Ishikawa (cell line): ENCODE measurements around the gene KCTD5.

Experiments used
- CEBPB ChIP-seq: IDR thresholded peaks from 2 replicates; pipeline ENCODE4 v1.6.1; 2012
- CREB1 ChIP-seq: IDR thresholded peaks from 2 replicates; pipeline ENCODE4 v1.6.1; 2012; ENCODE audit warnings: low read depth
- EGR1 ChIP-seq: IDR thresholded peaks from 2 replicates; pipeline ENCODE4 v1.6.1; 2012
- EP300 ChIP-seq: IDR thresholded peaks from 2 replicates; pipeline ENCODE4 v1.6.1; 2012; ENCODE audit warnings: borderline replicate concordance
- FOXM1 ChIP-seq: IDR thresholded peaks from 2 replicates; pipeline ENCODE4 v1.6.1; 2012; ENCODE audit warnings: low read depth, borderline replicate concordance
- NFIC ChIP-seq: IDR thresholded peaks from 2 replicates; pipeline ENCODE4 v1.6.1; 2012
- RAD21 ChIP-seq: IDR thresholded peaks from 2 replicates; pipeline ENCODE4 v1.6.1; 2012; ENCODE audit warnings: low read depth
- TAF1 ChIP-seq: IDR thresholded peaks from 2 replicates; pipeline ENCODE4 v1.6.1; 2012; ENCODE audit warnings: low read depth, mild to moderate bottlenecking
- TCF12 ChIP-seq: IDR thresholded peaks from 2 replicates; pipeline ENCODE4 v1.6.1; 2012; ENCODE audit warnings: low read depth
- TEAD4 ChIP-seq: IDR thresholded peaks from 2 replicates; pipeline ENCODE4 v1.6.1; 2012
- YY1 ChIP-seq: IDR thresholded peaks from 2 replicates; pipeline ENCODE4 v1.6.1; 2012; ENCODE audit warnings: low read depth
- ZBTB7A ChIP-seq: IDR thresholded peaks from 2 replicates; pipeline ENCODE4 v1.6.1; 2012; ENCODE audit warnings: low read depth
- TF ChIP-seq, protein P1 (sequence below): IDR thresholded peaks from 2 replicates; pipeline ENCODE4 v1.6.1; 2012; ENCODE audit warnings: low read depth, mild to moderate bottlenecking
- TF ChIP-seq, protein P2 (sequence below): IDR thresholded peaks from 2 replicates; pipeline ENCODE4 v1.6.1; 2012
- TF ChIP-seq, protein P3 (sequence below): IDR thresholded peaks from 2 replicates; pipeline ENCODE4 v1.6.1; 2012

KCTD5 gene

DNA sequence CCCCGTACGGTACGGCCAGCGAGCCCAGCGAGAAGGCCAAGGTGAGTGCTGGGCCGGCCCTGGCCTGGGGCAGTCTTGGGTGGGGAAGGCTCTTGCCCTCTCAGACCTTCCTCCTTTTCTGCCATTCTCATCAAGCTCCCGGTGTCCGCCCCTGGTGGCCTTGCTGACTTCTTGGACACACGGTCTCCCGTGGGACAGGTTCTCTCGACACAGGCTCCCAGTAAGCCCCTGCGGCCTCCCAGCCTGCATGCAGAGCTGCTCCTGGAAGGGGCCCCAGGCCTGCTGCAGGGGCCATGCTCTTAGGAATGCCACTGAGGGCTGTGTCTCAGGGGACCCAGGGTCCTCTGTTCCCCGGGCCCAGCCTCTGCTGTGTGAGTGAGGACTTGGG is 20.1 kb downstream of the KCTD5 start:
- TF ChIP-seq, protein P1, sequence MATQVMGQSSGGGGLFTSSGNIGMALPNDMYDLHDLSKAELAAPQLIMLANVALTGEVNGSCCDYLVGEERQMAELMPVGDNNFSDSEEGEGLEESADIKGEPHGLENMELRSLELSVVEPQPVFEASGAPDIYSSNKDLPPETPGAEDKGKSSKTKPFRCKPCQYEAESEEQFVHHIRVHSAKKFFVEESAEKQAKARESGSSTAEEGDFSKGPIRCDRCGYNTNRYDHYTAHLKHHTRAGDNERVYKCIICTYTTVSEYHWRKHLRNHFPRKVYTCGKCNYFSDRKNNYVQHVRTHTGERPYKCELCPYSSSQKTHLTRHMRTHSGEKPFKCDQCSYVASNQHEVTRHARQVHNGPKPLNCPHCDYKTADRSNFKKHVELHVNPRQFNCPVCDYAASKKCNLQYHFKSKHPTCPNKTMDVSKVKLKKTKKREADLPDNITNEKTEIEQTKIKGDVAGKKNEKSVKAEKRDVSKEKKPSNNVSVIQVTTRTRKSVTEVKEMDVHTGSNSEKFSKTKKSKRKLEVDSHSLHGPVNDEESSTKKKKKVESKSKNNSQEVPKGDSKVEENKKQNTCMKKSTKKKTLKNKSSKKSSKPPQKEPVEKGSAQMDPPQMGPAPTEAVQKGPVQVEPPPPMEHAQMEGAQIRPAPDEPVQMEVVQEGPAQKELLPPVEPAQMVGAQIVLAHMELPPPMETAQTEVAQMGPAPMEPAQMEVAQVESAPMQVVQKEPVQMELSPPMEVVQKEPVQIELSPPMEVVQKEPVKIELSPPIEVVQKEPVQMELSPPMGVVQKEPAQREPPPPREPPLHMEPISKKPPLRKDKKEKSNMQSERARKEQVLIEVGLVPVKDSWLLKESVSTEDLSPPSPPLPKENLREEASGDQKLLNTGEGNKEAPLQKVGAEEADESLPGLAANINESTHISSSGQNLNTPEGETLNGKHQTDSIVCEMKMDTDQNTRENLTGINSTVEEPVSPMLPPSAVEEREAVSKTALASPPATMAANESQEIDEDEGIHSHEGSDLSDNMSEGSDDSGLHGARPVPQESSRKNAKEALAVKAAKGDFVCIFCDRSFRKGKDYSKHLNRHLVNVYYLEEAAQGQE = no peak

DNA sequence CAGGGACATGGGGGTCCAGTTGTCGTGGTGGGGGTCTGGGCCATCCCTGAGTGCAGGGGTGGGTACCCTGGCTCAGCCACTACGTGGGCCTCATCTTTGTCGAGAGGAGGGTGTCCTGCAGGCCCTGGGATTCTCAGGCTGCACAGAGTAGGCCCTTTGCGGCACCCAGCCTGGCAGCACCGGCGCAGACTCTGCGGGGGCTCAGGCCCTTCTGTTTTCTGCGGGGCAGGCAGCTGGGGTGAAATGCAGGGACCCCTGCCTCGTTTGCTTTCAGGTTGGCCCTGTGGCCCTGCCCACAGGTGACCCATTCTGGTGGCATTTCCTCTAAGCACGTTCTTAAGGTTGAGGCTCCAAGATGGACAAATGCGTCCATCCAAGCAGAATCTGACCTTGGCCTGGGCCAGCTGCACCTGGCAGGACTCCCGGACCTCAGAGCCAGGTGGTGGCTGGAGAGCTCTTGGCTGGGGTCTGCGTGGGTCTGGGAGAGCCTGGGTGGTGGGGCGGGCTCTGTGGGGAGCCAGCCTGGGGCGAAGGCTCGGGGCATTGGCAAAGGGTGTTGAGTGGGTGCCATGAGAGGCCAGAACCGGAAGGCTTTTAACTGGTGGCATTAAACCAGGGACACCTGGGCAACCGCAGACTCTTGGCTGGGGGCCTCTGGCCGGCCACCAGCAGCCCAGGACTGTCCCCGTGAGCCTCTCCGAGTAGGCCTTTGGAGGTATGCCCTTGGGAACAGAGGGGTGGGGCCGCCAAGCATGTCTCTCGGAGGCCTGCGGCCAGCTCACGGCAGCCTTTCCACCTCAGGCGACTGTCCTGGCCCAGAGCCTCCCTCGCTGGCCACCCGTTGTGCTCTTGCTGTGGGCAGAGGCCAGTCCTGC is 20.8 kb downstream of the KCTD5 start:
- TF ChIP-seq RAD21 = no peak
- TF ChIP-seq, protein P1 = no peak
- TF ChIP-seq EP300 = no peak
- no peak for TF ChIP-seq EGR1
- TF ChIP-seq, protein P2, sequence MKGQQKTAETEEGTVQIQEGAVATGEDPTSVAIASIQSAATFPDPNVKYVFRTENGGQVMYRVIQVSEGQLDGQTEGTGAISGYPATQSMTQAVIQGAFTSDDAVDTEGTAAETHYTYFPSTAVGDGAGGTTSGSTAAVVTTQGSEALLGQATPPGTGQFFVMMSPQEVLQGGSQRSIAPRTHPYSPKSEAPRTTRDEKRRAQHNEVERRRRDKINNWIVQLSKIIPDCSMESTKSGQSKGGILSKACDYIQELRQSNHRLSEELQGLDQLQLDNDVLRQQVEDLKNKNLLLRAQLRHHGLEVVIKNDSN = no peak

DNA sequence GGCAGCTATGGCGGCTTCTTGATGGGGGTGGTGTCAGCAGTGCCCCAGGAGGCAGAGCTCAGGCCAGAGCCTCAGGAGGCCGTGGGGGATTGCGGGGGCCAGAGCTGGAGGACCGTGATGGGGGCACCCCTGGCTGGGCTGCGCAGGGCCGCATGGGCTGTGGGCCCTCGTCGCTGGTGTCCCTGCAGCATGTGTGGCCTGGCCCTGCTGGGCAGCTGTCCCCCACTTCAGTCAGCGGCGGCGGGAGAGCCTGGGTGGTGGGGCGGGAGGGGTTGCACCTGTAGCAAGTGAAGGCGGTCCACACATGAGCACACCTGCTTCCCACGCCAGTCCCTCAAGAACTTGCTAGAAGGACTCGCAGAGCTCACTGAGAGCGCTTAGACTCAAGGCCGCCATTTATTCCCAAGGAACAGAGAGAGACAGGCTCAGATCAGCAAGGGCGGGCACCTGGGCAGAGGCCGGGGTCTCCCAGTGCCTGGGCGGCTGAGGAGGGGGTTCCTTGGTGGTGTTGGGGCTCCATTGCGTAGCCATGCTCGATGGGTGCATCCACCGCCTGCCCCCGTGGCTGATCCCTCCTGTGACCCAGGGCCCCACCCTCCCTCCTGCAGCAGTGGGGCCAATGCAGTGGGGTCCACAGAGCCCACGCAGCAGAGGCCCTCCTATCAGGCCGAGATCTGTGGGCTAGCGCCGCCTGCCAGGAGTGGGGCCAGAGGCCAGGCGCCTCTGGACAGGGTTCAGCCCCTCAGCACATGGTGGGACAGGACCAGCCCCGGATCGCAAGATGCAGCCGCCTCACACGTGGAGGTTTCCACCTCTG is 22.1 kb downstream of the KCTD5 start:
- TF ChIP-seq EGR1 (no peak), FOXM1 (no peak), EP300 (no peak), CREB1 (no peak), ZBTB7A (no peak), TAF1 (no peak), TEAD4 (no peak), NFIC (no peak), YY1 (no peak), TCF12 (no peak), CEBPB (no peak), RAD21 (no peak)
- TF ChIP-seq, protein P2 = no peak
- TF ChIP-seq, protein P1 = no peak
- TF ChIP-seq, protein P3, sequence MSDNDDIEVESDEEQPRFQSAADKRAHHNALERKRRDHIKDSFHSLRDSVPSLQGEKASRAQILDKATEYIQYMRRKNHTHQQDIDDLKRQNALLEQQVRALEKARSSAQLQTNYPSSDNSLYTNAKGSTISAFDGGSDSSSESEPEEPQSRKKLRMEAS = no peak

DNA sequence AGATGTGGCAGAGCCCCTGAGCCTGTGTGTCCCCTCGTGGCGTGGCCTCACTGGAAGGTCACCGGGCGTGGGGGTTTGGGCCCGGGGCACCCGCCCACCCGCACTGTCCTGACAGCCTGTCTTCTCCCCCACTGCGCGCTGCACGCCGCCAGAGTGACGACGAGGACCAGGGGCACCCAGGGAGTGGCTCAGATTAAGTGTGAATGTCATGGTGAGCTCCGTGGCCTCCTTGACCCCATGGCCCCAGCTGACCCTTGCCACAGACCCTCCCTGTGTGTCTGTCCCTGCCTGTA is 22.6 kb downstream of the KCTD5 start:
- TF ChIP-seq TAF1 (no peak), CEBPB (no peak), RAD21 (no peak), CREB1 (no peak), EGR1 (no peak), NFIC (no peak), EP300 (no peak)
- TF ChIP-seq, protein P1 = no peak
- TF ChIP-seq, protein P2 = no peak
